Fibroblast of pulmonary artery (primary cell): ENCODE data around the gene HTRA3.

Source experiments
- DNase-seq: peaks from one replicate; pipeline ENCODE4 v3.0.0-alpha.2; 2010; ENCODE audit warnings: low read depth
- H3K4me3 ChIP-seq: replicated peaks from 2 replicates; pipeline ENCODE4 v1.5.1; 2011; ENCODE audit warnings: low read depth, mild to moderate bottlenecking, control low read depth, low read length, moderate library complexity
- TF ChIP-seq, protein P1 (sequence below): IDR thresholded peaks from 2 replicates; pipeline ENCODE4 v1.5.1; 2011; ENCODE audit warnings: mild to moderate bottlenecking, control low read depth, low read length, inconsistent platforms; ENCODE audit errors: missing control alignments

Gene HTRA3

DNA sequence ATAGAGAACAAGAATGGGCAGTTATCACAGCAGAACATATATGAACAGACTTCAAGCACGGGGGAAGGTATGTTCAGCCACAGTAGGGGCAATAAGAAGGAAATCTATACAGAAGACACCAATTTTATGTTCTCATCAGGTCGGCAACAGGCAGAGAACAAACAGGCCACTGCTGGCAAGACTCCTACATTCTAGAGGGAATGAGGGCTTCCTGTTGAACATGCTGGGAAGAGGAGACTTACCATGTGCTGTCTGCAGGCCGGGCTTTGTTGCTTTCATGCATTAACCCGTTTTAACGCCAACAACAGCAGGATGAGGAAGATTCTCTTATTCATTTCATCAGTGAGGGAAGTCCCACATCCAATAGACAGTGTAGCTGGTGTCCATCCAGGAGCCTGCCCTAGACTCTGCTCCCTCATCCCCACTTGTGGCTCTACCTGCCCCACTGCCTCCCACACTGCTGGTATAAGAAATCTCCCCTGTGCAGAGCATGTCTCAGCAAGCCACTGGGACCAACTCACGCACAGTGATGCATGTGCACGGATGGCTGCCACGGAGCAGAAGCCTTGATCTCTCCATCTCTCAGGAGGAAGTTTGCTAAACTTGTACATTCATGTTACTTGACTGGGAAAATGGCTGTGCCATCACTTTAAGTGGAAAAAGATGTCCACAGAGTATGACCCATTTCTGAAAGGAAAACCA is 86.5 kb downstream of the HTRA3 start:
- TF ChIP-seq, protein P1, sequence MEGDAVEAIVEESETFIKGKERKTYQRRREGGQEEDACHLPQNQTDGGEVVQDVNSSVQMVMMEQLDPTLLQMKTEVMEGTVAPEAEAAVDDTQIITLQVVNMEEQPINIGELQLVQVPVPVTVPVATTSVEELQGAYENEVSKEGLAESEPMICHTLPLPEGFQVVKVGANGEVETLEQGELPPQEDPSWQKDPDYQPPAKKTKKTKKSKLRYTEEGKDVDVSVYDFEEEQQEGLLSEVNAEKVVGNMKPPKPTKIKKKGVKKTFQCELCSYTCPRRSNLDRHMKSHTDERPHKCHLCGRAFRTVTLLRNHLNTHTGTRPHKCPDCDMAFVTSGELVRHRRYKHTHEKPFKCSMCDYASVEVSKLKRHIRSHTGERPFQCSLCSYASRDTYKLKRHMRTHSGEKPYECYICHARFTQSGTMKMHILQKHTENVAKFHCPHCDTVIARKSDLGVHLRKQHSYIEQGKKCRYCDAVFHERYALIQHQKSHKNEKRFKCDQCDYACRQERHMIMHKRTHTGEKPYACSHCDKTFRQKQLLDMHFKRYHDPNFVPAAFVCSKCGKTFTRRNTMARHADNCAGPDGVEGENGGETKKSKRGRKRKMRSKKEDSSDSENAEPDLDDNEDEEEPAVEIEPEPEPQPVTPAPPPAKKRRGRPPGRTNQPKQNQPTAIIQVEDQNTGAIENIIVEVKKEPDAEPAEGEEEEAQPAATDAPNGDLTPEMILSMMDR = no peak
- DNase-seq = peak; percentile 57
- H3K4me3 ChIP-seq = no peak overlapping the region
